Left lung (tissue), 10 donors: ENCODE data around the gene KCTD5. TPM values are rescaled to one million over a fixed set of nuclear protein-coding genes. Genes with fewer than 3 reads are reported as not detected.

Experiments used
- ATAC-seq: fragments of 200-7000 bp; cut with Tn5 transposase; one replicate; pipeline ENCODE4 v1.9.1; 2020; ENCODE audit warnings: moderate library complexity
- DNase-seq, 4 donors: peaks; one replicate each; pipeline ENCODE4 v3.0.0-alpha.2; 2013 to 2020
- H3K27ac ChIP-seq, 2 donors: fragments of 200-600 bp; sonication (generic) in 1 of 2; one replicate each; pipeline versions ENCODE4 v1.5.0 to v1.8.0; 2020 to 2021
- H3K27me3 ChIP-seq, 2 donors: fragments of 200-600 bp; sonication (generic) in 1 of 2; one replicate each; pipeline versions ENCODE4 v1.5.0 to v1.8.0; 2020 to 2021
- H3K36me3 ChIP-seq, 2 donors: fragments of 200-600 bp; sonication (generic) in 1 of 2; one replicate each; pipeline versions ENCODE4 v1.5.0 to v1.8.0; 2020 to 2021
- H3K4me1 ChIP-seq, 2 donors: fragments of 200-600 bp; one replicate each; pipeline ENCODE4 v1.8.0; 2021
- H3K4me3 ChIP-seq, 2 donors: fragments of 200-600 bp; sonication (generic) in 1 of 2; one replicate each; pipeline versions ENCODE4 v1.5.0 to v1.8.0; 2020 to 2021; ENCODE audit warnings: mild to moderate bottlenecking in 1 of 2
- H3K9me3 ChIP-seq, 2 donors: fragments of 200-600 bp; sonication (generic) in 1 of 2; one replicate each; pipeline versions ENCODE4 v1.5.0 to v1.8.0; 2020 to 2021
- intact Hi-C, 2 donors: fragments of 100-400 bp; cut with DNase I; formaldehyde crosslinking; loops; one replicate each; pipeline versions ENCODE4 v1.11.2 to v1.14.2; 2022
- polyA plus RNA-seq, 6 donors: library from polyadenylated mRNA; unstranded; fragments of 120-200 nt; gene quantifications; one replicate each; pipeline ENCODE4 v1.2.1, GENCODE V29; 2013; ENCODE audit not compliant: insufficient read length in 6 of 6
- total RNA-seq, 2 donors: library from RNA; stranded (reverse); fragmentation: NEBNext Ultra II Directional; extraction: Animal tissue kit (Norgen Biotek cat#: 25700); gene quantifications; one replicate each; pipeline ENCODE4 v1.2.1, GENCODE V29; 2021
- TF ChIP-seq, protein P1 (sequence below), 2 donors: fragments of 200-600 bp; sonication (generic) in 1 of 2; IDR thresholded peaks; one replicate each; pipeline versions ENCODE4 v1.5.0 to v1.8.0; 2021; ENCODE audit warnings: antibody characterized with exemption in 2 of 2
- donor health status: DM: no; HTN: yes; CAD: no.
- donor health status: DM: no; HTN: no; CAD: no.

KCTD5 gene
- total and polyA plus RNA-seq, 8 donors, result 18.4 to 28.3 (median 21.4) TPM

DNA sequence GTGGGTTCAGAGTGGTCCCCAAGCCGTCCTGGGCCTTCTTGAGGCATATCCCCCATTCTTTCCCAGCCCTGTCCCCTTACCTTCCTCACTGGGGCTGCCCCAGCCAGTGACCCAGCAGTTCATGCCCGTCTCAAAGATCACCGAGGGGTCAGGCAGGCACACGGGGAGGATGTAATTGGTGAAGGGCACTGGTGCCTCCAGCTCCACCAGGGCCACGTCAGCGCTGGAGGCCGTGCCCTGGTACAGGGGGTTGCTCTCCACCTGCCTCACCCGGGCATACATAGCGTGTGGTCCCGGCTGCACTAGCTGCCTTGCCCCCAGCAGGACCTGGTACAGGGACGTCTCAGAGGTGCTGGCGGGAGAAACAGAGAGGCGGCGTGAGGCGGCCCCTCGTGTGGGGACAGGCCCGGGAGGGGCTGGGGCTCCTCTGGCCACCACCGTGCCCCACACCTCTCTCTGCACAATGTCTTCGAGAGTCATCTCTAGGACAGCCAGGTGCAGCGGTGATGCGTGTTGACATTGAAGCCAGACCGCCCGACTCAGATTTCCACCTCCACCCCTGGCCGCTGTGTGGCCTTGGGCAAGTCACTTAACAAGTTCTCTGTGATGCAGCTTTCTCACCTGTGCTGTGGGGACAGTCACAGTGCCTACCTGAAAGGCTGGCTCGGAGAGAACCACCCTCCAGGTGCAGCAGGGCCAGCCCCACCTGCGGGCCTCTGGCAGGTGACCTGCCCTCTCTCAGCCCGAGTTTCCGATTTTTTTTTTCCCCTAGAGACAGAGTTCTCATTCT, 31.9 kb downstream of the KCTD5 start:
- peaks cover 4 to 10% of the 10 kb centered on the region in 2 donors for H3K4me1 ChIP-seq
- no peaks in the 10 kb centered on the region for H3K9me3 ChIP-seq
- peaks cover 0 to 11% of the 10 kb centered on the region in 2 donors for H3K36me3 ChIP-seq
- no peak overlapping the region for H3K4me3 ChIP-seq
- no peak for ATAC-seq
- H3K27ac ChIP-seq, result no peak overlapping the region
- intact Hi-C loops, result no loop called here
- DNase-seq, result no peak
- peaks cover 0 to 26% of the 10 kb centered on the region in 2 donors for H3K27me3 ChIP-seq
- TF ChIP-seq, protein P1, sequence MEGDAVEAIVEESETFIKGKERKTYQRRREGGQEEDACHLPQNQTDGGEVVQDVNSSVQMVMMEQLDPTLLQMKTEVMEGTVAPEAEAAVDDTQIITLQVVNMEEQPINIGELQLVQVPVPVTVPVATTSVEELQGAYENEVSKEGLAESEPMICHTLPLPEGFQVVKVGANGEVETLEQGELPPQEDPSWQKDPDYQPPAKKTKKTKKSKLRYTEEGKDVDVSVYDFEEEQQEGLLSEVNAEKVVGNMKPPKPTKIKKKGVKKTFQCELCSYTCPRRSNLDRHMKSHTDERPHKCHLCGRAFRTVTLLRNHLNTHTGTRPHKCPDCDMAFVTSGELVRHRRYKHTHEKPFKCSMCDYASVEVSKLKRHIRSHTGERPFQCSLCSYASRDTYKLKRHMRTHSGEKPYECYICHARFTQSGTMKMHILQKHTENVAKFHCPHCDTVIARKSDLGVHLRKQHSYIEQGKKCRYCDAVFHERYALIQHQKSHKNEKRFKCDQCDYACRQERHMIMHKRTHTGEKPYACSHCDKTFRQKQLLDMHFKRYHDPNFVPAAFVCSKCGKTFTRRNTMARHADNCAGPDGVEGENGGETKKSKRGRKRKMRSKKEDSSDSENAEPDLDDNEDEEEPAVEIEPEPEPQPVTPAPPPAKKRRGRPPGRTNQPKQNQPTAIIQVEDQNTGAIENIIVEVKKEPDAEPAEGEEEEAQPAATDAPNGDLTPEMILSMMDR (IDR thresholded peaks at IDR 0.05), result no peak

DNA sequence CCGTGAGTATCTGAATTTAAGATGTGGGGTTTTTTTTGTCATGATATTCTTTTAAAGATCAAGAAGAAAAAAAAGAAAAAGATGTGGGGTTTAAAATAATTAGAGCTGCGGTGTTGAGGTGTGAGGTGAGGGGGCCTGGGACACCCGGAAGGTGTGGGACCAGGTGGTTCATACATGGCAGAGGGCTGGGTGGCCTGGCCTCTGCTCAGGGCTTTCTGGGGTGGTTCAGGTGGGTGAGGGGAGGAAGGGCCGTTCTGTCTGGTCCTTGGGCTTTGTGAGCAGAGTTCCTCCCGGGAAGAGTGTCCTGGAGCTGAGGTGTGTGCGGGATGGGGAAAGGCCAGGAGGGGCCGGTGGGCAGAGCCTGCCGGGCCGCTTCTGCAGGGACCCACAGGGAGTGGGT, 32.7 kb downstream of the KCTD5 start:
- Histone ChIP-seq H3K27ac (no peak overlapping the region), H3K27me3 (peaks cover 0 to 26% of the 10 kb centered on the region in 2 donors), H3K4me1 (peaks cover 4 to 18% of the 10 kb centered on the region in 2 donors), H3K36me3 (peaks cover 0 to 2% of the 10 kb centered on the region in 2 donors), H3K9me3 (no peaks in the 10 kb centered on the region), H3K4me3 (no peak overlapping the region)
- DNase-seq (no peak), ATAC-seq (no peak)
- TF ChIP-seq, protein P1 (IDR thresholded peaks at IDR 0.05), result no peak
- intact Hi-C loops, result no loop called here

DNA sequence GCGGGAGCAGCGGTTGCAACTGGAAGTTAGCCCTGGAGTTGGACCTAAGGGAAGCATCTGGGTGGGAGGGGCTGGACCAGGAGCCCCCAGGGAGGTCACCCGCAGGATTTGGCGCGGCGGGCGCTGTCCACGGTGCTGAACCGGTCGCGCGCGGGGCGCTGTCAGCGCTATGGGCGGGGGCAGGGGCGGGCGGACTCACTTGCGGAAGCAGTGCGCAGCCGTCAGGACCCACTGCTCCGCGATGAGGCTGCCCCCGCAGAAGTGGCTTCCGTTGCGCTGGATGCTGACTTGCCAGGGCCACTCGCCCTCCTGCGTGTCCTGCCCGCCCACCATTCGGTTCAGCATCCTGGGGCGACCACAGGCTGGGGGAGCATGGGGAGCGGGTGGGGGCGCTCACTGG, 33.2 kb downstream of the KCTD5 start:
- Histone ChIP-seq H3K9me3 (no peaks in the 10 kb centered on the region), H3K36me3 (no peaks in the 10 kb centered on the region), H3K27ac (no peak overlapping the region), H3K4me1 (peaks cover 4 to 23% of the 10 kb centered on the region in 2 donors), H3K4me3 (no peak overlapping the region), H3K27me3 (peaks cover 0 to 26% of the 10 kb centered on the region in 2 donors)
- intact Hi-C loops, result no loop called here
- ATAC-seq (peak; percentile 79), DNase-seq (peak; percentile 20 to 92 (median 61))
- TF ChIP-seq, protein P1 (IDR thresholded peaks at IDR 0.05), result no peak

DNA sequence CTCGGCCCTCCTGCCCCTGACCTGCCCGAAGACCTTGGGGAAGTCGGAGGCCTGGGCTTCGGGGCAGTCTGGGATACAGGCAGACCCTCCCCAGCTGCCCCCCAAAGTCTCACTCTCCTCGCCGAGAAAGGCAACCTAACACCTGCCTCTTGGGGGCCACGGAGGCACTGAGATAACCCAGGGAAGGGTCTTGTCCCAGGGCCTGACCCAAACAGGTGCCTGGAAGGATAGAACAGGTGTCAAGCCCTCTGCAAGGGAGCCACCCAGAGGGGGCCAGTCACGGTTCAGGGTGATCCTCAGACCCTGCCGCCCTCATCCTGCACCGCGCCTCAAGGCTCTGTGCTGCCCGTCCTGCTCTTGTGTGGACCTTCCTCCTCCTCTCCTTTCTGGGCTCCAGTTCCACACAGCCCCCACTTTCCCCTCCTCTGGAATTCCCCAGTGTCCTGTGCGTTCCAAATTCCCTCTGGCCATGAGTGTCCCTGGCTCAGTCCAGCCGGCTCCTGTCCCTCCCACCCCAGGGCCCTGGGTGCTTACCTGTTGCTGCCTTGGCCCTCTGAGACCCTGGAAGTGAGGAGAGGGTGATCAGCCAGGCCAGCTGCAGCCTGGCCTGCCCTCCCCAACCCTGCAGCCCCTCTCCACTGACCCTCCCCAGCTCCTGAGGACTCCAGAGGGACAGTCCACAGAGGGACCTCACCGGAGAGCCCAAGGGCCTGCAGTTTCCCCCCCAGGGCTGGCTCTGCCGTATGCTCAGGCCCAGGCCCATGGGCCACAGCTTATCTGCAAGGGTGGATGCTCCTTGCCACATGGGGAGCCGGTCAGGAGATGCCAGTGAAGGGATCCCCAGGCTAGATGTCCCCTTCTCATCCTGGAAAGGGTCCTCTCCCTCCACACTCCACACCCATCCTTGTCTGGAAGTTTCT, 33.9 kb downstream of the KCTD5 start:
- DNase-seq (no peak), ATAC-seq (no peak)
- H3K4me1 ChIP-seq, result peaks cover 4 to 25% of the 10 kb centered on the region in 2 donors
- intact Hi-C loops, result no loop called here
- H3K9me3 ChIP-seq, result no peaks in the 10 kb centered on the region
- peaks cover 0 to 26% of the 10 kb centered on the region in 2 donors for H3K27me3 ChIP-seq
- H3K27ac ChIP-seq, result no peak overlapping the region
- H3K4me3 ChIP-seq, result no peak overlapping the region
- TF ChIP-seq, protein P1 (IDR thresholded peaks at IDR 0.05), result no peak
- H3K36me3 ChIP-seq, result no peaks in the 10 kb centered on the region

DNA sequence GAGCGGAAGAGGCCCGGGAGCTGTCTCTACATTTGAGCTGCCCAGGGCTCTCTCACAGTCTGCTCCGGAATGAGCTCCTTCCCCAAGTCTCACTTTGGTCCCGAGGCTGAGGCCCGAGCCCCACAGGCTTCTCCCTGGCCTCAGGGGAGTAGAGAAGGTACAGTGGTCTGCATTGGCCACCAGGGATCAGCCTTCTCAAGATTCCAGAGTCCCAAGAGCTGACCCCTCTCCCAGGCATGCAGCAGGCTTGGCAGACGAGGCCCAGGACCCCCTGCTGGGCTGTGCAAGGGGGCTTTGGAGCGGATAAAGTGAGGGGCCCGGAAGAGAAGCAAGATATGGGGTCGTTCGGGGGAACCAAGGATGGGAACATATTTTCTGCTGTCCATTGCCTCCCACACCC, 34.6 kb downstream of the KCTD5 start:
- H3K27ac ChIP-seq, result no peak overlapping the region
- ATAC-seq (no peak), DNase-seq (no peak)
- no peak overlapping the region for H3K4me3 ChIP-seq
- H3K4me1 ChIP-seq, result peaks cover 4 to 29% of the 10 kb centered on the region in 2 donors
- TF ChIP-seq, protein P1 (IDR thresholded peaks at IDR 0.05), result no peak
- peaks cover 0 to 26% of the 10 kb centered on the region in 2 donors for H3K27me3 ChIP-seq
- intact Hi-C loops, result no loop called here
- no peaks in the 10 kb centered on the region for H3K9me3 ChIP-seq
- H3K36me3 ChIP-seq, result no peaks in the 10 kb centered on the region
